Neural cell (in vitro differentiated cells): Measurements from ENCODE around the gene CIZ1.

Experiments used
- EP300 ChIP-seq: fragments of 450-650 bp; conservative IDR thresholded peaks from 2 replicates; pipeline ENCODE4 v1.6.1; 2014; ENCODE audit warnings: antibody characterized with exemption, mild to moderate bottlenecking, moderate library complexity; ENCODE audit not compliant: poor library complexity, severe bottlenecking
- EZH2 ChIP-seq: fragments of 200-600, 300-800 bp; shearing (Covaris generic), sonication (generic); IDR thresholded peaks from 2 replicates; pipeline ENCODE4 v1.6.1; 2014; ENCODE audit warnings: antibody characterized with exemption, low read length, borderline replicate concordance, mild to moderate bottlenecking; ENCODE audit not compliant: insufficient read depth, poor library complexity, severe bottlenecking
- MXI1 ChIP-seq: fragments of 450-650 bp; conservative IDR thresholded peaks from 2 replicates; pipeline ENCODE4 v1.6.1; 2014; ENCODE audit warnings: antibody characterized with exemption, mild to moderate bottlenecking; ENCODE audit not compliant: poor library complexity, severe bottlenecking
- POLR2AphosphoS5 ChIP-seq: IDR thresholded peaks from 2 replicates; pipeline ENCODE4 v1.6.1; 2012
- RAD21 ChIP-seq: fragments of 450-650 bp; conservative IDR thresholded peaks from 2 replicates; pipeline ENCODE4 v1.6.1; 2014; ENCODE audit warnings: antibody characterized with exemption, mild to moderate bottlenecking, moderate library complexity
- TAF1 ChIP-seq: IDR thresholded peaks from 2 replicates; pipeline ENCODE4 v1.6.1; 2012; ENCODE audit warnings: low read depth
- TF ChIP-seq, protein P1 (sequence below): fragments of 450-650 bp; IDR thresholded peaks from 2 replicates; pipeline ENCODE4 v1.5.1; 2014; ENCODE audit warnings: antibody characterized with exemption, mild to moderate bottlenecking, moderate library complexity; ENCODE audit not compliant: poor library complexity, severe bottlenecking
- TF ChIP-seq, protein P2 (sequence below): IDR thresholded peaks from 2 replicates; pipeline ENCODE4 v1.6.1; 2012; ENCODE audit warnings: borderline replicate concordance

GRCh38 chr9:128167209-128167608, 24.2 kb downstream of the CIZ1 start:
- TF ChIP-seq, protein P1, sequence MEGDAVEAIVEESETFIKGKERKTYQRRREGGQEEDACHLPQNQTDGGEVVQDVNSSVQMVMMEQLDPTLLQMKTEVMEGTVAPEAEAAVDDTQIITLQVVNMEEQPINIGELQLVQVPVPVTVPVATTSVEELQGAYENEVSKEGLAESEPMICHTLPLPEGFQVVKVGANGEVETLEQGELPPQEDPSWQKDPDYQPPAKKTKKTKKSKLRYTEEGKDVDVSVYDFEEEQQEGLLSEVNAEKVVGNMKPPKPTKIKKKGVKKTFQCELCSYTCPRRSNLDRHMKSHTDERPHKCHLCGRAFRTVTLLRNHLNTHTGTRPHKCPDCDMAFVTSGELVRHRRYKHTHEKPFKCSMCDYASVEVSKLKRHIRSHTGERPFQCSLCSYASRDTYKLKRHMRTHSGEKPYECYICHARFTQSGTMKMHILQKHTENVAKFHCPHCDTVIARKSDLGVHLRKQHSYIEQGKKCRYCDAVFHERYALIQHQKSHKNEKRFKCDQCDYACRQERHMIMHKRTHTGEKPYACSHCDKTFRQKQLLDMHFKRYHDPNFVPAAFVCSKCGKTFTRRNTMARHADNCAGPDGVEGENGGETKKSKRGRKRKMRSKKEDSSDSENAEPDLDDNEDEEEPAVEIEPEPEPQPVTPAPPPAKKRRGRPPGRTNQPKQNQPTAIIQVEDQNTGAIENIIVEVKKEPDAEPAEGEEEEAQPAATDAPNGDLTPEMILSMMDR, result no peak
- TF ChIP-seq MXI1 (no peak), RAD21 (no peak), TAF1 (no peak), EZH2 (no peak), POLR2AphosphoS5 (no peak), EP300 (no peak)
- TF ChIP-seq, protein P2, sequence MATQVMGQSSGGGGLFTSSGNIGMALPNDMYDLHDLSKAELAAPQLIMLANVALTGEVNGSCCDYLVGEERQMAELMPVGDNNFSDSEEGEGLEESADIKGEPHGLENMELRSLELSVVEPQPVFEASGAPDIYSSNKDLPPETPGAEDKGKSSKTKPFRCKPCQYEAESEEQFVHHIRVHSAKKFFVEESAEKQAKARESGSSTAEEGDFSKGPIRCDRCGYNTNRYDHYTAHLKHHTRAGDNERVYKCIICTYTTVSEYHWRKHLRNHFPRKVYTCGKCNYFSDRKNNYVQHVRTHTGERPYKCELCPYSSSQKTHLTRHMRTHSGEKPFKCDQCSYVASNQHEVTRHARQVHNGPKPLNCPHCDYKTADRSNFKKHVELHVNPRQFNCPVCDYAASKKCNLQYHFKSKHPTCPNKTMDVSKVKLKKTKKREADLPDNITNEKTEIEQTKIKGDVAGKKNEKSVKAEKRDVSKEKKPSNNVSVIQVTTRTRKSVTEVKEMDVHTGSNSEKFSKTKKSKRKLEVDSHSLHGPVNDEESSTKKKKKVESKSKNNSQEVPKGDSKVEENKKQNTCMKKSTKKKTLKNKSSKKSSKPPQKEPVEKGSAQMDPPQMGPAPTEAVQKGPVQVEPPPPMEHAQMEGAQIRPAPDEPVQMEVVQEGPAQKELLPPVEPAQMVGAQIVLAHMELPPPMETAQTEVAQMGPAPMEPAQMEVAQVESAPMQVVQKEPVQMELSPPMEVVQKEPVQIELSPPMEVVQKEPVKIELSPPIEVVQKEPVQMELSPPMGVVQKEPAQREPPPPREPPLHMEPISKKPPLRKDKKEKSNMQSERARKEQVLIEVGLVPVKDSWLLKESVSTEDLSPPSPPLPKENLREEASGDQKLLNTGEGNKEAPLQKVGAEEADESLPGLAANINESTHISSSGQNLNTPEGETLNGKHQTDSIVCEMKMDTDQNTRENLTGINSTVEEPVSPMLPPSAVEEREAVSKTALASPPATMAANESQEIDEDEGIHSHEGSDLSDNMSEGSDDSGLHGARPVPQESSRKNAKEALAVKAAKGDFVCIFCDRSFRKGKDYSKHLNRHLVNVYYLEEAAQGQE, result no peak
